ENCODE results near the gene RNF213. TPM values are rescaled to one million over a fixed set of nuclear protein-coding genes. Genes with fewer than 3 reads are reported as not detected.

The RNF213 gene
- total RNA-seq, 4 donors from 2014 or later = 90.5 to 186 (median 142) TPM

- no peaks in the 10 kb centered on the region for H3K9me3 ChIP-seq
- no peaks in the 10 kb centered on the region for H3K27me3 ChIP-seq
- peaks cover 0 to 10% of the 10 kb centered on the region in 2 donors for H3K4me1 ChIP-seq
- H3K27ac ChIP-seq = peak overlapping the region; percentile 95 to 98
- no peaks in the 10 kb centered on the region for H3K36me3 ChIP-seq
- intact Hi-C loops (cut with DNase I; ENCODE audit: low total_unique reads) = no loop called here
- no peak overlapping the region for H3K4me3 ChIP-seq
- DNase-seq = no peak
- no peak for TF ChIP-seq CTCF (IDR thresholded peaks at IDR 0.05)
Measured at GRCh38 chr17:80262291-80262690, 1.6 kb downstream of the RNF213 start.

DNA sequence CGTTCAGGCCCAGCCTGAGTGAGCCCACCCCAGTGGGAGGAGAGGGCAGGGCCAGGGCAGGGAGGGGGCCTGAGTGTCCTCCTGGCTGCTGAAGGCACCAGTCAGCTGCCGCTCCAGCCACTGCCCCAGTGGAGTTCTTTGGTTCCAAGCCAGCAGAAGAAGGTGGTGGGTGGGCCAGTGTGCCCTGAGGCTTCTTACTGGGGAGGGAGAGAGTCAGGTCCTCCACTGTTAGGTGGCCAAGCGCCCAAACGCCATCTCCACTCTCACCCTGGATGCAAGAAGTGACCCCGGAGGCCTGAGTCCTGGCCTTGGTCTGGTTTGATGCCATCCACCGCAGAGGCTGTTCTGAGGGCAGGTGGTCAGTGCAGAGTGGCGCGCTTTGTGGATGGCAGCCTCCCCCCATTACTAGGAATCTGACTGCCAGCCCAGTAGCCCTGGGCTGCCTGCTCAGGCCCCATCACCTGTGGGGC, 2.2 kb downstream of the RNF213 start:
- Histone ChIP-seq H3K9me3 (no peaks in the 10 kb centered on the region), H3K4me3 (peak overlapping the region in 1 of 2 donors; percentile 36), H3K36me3 (no peaks in the 10 kb centered on the region), H3K4me1 (peaks cover 0 to 10% of the 10 kb centered on the region in 2 donors), H3K27me3 (no peaks in the 10 kb centered on the region), H3K27ac (peak overlapping the region; percentile 95 to 98)
- no peak for DNase-seq
- intact Hi-C loops (cut with DNase I; ENCODE audit: low total_unique reads) = no loop called here
- TF ChIP-seq CTCF (IDR thresholded peaks at IDR 0.05) (no peak), POLR2A (IDR thresholded peaks at IDR 0.05) (no peak)

DNA sequence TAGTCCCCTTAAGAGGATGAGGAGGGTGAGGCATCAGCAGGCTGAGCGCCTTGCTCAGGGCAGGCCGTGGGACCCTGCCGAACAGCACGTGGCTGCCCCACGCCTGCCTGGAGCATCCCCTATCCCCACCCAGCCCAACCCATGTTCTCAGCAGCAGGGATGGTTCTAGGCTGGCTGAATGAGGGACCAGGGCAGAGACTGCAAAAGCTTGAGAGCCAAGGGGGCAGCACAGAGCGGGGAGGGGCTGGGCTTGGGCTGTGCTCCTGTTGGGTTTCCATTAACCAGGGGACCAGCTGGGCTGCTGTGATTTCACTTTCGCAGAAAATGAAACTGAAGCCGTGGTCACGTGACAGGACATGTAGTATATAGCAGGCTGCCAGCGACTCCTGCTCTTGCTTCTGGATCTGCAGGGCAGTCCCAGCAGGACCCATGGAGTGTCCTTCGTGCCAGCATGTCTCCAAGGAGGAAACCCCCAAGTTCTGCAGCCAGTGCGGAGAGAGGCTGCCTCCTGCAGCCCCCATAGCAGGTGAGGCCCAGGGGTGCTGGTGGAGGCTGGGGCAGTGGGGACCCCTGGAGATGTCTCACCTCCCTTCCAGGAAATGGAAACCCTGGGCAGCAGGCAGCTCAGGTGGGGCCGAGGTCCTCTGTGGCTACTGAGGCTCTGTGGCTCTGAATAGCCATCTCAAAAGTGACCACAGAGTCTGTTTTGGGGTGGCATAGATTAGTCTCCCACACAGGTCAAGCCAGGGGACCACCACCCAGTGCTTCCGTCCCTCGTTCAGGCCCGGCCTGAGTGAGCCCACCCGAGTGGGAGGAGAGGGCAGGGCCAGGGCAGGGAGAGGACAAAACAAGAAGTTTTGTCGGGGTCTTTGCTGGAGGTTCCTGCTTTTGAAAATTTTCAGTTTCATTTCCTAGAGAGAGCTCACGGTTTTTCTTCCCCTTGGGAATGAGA, 2.9 kb downstream of the RNF213 start:
- H3K9me3 ChIP-seq = no peaks in the 10 kb centered on the region
- no peaks in the 10 kb centered on the region for H3K27me3 ChIP-seq
- peak; percentile 82 to 90 for DNase-seq
- H3K4me1 ChIP-seq = peaks cover 0 to 10% of the 10 kb centered on the region in 2 donors
- H3K27ac ChIP-seq = peak overlapping the region; percentile 95 to 98
- TF ChIP-seq POLR2A (IDR thresholded peaks at IDR 0.05) (no peak), CTCF (IDR thresholded peaks at IDR 0.05) (peak in 1 of 4 experiments; percentile 8)
- intact Hi-C loops (cut with DNase I; ENCODE audit: low total_unique reads) = no loop called here
- peak overlapping the region; percentile 15 to 36 for H3K4me3 ChIP-seq
- H3K36me3 ChIP-seq = no peaks in the 10 kb centered on the region

- Histone ChIP-seq H3K27me3 (no peaks in the 10 kb centered on the region), H3K9me3 (no peaks in the 10 kb centered on the region), H3K36me3 (no peaks in the 10 kb centered on the region), H3K4me1 (peaks cover 0 to 10% of the 10 kb centered on the region in 2 donors), H3K27ac (peak overlapping the region; percentile 95 to 98), H3K4me3 (peak overlapping the region; percentile 15 to 36)
- DNase-seq = no peak
- intact Hi-C loops (cut with DNase I; ENCODE audit: low total_unique reads) = no loop called here
- TF ChIP-seq POLR2A (IDR thresholded peaks at IDR 0.05) (no peak), CTCF (IDR thresholded peaks at IDR 0.05) (no peak)
Measured at GRCh38 chr17:80264205-80265075, 3.8 kb downstream of the RNF213 start.
